ENCODE results near the gene SLC6A4.

GRCh38 chr17:30186761-30187160 lies 48.7 kb downstream of the SLC6A4 start:
- TF ChIP-seq, protein P1, sequence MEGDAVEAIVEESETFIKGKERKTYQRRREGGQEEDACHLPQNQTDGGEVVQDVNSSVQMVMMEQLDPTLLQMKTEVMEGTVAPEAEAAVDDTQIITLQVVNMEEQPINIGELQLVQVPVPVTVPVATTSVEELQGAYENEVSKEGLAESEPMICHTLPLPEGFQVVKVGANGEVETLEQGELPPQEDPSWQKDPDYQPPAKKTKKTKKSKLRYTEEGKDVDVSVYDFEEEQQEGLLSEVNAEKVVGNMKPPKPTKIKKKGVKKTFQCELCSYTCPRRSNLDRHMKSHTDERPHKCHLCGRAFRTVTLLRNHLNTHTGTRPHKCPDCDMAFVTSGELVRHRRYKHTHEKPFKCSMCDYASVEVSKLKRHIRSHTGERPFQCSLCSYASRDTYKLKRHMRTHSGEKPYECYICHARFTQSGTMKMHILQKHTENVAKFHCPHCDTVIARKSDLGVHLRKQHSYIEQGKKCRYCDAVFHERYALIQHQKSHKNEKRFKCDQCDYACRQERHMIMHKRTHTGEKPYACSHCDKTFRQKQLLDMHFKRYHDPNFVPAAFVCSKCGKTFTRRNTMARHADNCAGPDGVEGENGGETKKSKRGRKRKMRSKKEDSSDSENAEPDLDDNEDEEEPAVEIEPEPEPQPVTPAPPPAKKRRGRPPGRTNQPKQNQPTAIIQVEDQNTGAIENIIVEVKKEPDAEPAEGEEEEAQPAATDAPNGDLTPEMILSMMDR (IDR thresholded peaks at IDR 0.05), result no peak
- TF ChIP-seq POLR2A (IDR thresholded peaks at IDR 0.05), result no peak
